Activated T-cell treated with anti-CD3 and anti-CD28 coated beads for 24 hours (primary cell): ENCODE measurements around the gene PDPK1.

ENCODE experiments used
- DNase-seq: peaks from one replicate; pipeline ENCODE4 v3.0.0-alpha.2; 2020; ENCODE audit warnings: low read depth

Gene PDPK1

DNA sequence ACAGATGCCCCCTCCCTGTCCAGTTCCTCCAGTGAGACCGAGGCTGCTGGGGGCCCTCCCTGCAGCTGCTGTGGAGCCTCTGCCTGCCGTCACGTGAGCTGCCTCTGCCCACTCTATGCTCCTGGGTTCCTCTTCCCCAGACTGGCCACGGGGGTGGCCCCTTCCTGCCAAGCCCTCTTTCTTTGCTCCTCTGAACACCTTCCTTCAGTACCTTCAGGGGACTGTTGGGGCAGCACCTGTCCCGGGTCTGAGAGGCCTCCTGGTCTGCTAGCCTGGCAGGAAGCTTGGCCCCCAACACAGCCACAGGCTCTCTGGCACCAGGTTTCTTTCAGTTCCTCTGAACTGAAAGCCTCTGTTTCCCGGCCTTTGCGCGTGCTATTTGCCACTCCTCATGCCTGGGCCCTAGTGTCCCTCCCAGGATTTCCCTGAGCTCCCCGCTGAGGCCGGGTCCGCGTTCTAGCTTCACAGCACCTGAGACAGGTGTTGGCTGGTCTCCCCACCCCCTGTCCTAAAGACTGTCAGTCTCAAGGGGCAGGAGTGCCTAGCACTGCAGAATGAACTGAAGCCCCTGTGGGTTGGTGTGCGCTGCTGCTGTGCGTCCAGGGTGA, 30.7 kb upstream of the PDPK1 start:
- no peak for DNase-seq

DNA sequence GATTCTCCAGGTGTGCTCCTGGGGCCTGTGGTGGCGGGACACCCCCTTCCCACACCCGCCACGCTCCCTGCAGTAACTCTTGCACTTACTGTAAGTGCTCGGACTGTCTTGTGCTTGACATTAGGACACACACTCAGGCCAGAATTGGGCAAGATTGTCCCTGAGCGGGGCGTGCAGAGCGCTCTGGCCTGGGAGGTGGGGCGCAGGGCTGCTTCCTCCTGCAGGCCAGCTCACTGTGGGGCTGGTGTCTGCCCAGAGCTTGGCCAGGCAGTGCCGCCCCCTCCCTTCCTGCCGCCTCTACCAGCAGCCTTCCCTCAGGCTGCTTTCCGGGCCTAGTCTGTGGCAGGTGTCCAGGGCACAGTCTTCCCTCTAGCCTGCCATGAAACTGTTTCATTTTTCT, 30.2 kb upstream of the PDPK1 start:
- DNase-seq: no peak

DNA sequence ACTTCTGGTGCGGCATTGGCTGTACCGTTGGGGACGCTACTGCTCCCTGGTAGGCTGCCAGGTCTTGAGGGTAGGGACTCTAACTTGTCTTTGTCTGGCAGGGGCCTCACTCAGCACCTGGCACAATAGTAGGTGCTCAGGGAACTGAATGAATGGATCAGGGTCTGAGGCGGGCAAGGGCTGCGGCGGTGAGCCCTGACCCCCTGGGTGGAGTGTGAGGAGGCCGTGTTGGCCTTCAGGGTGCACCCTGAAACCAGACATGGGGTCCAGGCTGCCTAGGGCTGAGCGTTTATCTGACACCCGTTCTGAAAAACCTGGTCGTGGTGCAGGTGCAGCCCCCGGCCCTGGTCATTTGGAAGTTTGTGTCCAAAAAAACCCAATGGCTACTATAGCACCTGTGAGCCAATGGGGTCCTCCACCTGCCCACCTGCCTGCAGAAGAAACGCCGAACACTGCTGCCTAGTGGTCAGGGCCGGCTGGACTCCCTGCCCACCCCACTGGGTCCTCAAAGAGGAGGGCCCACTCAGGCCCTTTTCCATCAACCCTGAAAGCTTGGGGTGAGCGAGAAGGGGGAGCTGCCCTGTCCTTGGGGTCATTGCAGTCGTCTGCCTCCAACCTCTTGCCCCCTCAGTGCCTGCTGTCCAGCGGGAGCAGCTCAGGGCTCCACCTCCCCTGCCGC, 29.0 kb upstream of the PDPK1 start:
- no peak for DNase-seq

DNA sequence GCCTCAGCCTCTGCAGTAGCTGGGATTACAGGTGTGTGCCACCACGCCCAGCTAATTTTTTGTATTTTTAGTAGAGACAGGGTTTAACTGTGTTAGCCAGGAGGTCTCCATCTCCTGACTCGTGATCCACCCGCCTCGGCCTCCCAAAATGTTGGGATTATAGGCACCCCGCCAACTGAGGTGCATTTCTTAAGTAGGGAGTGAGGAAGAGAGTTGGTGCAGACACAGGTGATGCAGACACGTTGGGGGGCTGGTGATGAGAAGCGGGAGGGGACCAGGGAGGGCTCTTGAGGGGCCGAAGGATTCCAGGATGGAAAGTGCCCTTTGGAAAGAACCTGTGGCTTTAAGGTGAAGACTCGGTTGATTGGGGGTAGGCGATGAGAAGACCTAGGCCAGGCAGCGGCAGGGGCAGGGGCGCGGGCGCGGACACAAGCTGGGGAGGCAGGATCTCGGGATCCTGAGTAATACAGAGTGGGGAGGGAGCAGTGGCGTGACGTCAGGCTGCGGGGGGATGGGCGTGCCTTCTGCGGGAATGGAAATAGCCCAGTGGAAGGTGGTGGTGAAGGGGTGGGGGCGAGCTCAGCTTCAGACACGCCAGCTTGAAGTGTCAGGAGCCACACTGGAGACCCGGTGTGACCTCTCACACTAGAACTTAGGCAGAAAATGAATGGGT, 26.6 kb upstream of the PDPK1 start:
- DNase-seq: no peak

DNA sequence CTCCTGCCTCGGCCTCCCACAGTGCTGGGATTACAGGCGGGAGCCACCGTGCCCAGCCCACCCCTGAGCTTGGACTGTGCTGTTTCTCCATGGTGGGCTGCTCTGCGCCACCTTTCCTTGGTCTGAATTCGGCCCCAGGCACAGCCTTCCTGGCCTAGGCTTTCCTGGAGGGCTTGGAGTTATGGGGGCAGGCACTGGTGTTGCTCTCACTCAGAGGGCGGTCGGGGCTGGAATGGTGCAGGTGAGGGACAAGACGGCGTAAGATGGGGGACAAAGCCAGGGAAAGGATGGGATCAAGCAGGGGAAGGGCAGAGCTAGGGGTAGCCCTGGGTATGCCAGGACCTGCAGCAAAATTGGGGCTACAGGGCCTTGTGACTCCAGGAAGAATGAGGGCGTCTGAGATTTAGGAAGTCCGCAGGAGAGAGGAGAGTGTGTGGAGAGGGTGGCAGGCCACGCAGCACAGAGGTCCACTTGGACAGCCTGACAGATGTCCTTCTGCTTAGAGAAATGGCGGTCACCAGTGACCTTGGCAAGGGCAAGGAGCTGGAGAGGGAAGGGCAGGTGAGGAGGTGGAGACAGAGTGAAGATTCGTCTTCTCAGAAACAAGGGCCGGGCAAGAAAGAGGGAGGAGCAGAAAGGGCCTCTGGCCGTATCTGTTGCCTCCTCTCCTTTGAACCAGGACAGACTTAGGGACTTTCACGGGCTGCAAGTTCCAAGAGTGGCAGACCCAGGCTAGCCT, 25.7 kb upstream of the PDPK1 start:
- DNase-seq: no peak

DNA sequence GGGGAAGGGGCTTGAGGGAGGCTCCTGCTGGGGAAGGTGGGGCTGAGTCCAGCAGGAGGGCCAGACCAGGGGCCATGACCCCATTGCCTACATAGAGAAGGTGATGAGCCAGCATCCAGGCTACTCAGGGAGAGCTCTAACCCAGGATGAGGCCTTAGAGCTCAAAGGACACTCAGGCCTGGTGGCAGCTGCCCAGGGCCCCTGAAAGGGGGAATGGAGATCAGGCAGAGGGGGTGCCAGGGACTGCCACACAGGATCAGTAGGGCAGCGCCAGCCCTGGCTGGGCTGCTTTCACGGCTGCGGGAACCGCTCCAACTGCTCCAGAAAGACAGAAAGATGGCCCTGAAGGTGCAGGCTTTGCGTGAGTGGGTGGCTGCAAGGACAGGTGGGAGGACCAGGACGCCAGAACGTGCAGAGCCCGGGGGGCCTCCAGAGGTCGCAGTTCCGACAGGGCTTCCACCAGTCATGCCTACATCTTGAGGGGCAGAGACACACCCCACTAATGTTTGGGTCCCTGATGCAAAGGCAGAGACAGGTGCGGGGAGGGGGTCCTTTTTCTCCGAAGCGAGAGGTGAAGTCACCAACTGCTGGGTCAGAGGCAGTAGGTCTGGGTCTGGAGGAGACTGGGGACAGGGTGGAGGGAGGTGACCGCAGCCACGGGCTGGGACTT, 25.0 kb upstream of the PDPK1 start:
- DNase-seq: no peak

DNA sequence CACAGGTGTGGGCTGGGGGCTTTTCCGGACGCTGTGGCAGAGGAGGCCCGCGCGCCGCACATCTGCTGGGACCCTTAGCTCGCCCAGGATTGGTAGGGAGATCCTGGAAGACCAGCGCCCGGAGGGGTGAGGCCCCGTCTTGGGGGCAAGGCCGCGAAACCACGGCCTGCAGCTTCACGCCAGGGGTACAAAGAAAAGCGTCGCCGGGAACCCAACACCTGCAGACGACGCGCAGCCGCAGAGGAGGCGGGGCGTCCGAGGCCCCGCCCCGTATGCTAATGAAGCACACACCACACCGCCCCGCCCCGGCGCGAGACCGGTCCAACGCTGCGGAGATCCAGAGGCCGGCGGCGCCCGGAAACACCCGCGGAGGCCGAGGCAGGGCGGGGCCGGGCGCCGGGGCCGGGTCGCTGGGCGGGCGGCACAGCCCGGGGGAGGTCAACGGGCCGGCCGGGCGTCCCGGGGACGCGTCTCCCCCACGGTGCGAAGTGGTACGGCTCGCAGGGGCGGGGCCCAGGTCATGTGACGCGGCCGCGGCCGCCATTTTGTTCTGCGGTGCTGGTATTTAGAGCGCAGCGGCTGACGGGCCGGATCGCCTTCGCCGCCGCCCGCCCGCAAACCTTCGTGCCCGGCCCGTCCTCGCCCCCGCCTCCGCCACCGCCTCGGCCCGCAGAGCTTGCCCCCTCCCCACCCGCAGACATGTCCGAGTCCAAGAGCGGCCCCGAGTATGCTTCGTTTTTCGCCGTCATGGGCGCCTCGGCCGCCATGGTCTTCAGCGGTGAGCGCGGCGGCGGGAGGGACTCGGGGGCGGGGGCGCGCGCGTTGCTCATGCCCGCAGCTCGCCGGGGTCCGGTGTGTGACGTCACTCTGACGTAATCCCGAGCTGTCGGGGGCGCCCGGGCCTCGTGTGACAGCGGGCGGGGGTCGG, 24.2 kb upstream of the PDPK1 start, which contains the start of gene ATP6V0C:
TSS of gene ATP6V0C (plus strand) at position 548 of the 928 bp plus-strand sequence. CDS start at position 700, 152 bp downstream.
- DNase-seq: peak; percentile 83

DNA sequence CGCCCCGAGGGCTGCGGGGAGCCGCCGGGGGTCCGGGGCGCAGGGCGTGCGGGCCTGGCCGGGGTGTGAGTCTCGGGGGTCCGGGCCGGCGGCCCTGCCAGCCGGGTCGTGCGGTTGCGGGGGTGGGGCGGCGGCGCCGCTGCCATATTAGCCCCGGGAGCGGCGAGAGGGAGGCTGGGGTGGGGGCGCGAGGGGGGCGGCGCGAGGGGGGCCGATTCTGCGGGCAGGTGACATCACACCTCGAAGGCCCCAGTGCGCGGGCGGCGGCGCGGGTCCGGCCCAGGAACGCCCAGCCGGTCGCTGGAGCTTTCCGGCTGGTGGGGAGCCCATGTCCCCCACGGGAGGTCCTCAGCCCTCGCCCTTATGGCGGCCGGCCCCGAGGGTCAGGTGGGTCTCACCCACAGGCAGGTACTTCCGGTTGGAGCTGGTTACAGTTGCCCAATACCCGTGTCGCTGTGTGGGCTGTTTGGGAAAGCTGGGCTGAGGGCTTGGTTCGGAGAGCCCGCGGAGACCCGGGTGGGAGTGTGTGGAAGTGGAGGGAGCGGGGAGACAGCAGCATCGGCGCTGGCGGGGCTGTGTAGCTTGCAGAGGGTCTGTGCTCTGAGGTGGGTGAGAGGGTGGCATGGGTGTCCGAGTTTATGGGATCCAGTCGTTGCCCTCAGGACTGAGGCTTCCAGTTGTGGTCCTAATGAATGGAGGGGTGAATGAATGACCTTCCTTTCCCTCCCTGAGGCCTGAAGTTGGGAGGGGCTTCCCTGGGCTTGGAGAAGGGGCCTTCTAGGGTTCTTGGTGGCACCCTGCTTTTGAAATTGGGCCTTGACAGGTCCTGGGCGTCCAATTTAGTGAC, 23.3 kb upstream of the PDPK1 start:
- no peak for DNase-seq

DNA sequence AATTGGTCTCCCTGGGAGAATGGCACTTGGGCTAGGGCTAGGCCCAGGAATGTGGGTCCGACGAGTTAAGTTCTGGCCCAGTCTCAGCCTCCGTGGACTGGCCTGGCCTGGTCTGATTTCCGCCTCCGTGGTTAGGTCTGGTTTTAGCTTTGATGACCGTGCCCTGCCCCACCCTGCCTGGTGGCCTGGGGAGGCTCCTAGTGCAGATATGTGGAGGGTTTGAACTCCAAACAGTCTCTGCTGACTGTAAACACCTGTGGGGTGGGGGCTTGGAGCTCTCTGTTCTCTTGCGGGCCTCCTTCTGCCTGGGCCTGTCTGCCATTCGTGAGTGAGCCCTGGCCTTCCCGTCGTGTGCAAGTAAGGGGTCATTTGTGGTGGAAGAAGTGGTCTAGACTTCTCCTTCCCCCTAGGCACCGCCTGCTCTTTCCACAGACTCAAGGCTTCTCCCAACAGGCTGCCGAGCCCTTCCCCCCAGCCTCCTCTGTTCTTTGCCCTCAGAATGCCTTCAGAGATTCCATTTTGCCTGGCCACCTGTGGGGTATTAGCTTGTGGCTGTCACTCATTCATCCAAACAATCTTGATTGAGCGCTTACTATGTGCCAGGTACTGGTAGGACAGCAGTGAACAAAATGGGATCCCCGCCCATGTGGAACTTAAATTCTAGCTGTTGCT, 22.5 kb upstream of the PDPK1 start:
- no peak for DNase-seq

DNA sequence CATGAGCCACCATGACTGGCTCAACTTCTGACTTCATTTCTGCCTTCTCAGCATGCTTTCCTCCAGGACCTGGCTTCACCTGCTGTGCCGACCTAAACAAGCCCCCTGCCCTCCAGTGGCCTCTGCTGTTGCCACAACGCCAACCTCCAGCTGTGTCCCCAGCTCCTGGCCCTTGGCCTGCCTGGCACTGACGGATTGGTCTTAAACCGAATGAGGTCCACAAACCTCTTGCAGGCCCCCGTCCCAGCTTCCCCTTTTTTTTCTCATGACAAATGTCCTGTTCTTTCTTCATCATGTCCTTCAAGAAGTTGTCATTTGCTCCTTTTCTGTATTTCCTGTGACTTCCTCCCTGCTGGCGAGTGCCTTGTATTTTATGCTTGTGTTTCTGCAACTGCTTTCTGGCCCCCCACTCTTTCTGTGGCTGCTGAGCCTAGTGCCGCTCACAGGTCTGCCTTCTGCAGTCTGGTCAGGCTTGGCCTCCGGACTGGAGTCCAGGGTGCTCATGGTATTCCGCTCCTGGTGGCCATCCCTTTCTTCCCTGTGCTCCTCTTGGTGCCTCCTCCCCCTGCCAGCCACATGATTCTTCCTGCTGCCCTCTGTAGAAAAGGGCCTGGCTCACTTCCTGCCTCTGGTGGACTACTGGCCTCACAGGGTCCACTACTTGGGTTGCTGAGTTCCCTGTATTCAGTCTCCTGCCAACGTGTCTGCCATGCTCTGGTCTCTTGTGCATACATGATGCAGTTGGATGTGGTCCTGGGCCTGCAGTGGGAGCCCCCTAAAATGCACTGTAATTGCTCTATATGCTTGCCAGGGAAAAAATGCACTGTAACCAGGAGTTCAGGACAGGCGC, 21.2 kb upstream of the PDPK1 start:
- no peak for DNase-seq

DNA sequence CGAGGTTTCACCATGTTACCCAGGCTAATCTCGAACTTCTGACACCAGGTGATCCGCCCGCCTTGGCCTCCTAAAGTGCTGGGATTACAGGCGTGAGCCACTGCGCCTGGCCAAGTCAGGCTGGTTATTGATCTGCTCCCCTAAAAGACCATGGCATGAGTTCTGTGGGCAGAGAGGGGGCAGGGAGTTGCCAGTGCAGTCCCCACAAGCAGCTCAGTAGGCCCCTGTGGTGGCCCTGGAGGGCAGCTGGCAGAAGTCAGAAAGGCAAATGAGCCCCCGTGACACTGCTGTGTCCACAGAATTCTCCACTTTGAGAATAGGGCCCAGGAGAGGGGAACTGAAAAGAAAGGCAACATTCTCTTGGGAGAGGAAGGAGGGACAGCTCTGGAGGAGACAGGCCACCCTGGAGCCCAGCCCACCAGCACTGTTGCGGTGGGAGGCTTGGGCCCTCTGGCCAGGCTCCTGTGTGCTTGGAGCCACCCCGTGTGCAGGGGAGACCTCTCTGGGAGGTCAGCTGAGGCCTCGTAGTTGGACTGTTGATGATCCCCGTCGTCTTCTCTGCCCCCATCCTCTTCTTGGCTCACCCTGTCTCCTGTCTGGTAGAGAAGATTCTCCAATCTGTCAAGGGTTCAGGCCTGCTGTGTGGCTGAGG, 19.7 kb upstream of the PDPK1 start:
- no peak for DNase-seq

DNA sequence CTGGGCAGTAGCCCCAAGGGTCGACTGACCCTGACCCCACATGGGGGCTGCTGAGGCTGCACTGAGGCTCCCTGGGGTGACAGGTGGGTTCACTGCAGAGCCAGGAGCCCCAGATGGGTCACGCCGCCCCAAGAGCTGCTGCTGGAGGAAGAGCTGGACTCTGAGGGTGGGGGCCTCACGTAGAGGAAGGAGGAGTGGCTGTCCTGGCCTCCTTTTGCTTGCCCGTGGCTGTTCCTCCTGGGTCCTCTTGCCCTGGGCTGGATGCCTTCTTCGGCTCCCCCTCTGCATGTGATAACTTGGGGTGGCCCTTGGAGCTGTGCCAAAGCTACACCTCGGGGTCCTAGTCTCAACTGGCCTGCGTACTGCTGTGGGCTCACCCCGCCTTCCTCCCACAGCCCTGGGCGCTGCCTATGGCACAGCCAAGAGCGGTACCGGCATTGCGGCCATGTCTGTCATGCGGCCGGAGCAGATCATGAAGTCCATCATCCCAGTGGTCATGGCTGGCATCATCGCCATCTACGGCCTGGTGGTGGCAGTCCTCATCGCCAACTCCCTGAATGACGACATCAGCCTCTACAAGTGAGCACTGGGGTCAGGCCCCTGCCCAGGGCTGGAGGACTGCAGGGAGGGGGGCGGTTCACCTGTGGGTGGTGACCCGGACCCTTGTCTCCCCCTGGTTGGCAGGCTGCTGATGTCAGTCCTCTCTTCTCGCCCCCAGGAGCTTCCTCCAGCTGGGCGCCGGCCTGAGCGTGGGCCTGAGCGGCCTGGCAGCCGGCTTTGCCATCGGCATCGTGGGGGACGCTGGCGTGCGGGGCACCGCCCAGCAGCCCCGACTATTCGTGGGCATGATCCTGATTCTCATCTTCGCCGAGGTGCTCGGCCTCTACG, 18.8 kb upstream of the PDPK1 start:
- DNase-seq: no peak

DNA sequence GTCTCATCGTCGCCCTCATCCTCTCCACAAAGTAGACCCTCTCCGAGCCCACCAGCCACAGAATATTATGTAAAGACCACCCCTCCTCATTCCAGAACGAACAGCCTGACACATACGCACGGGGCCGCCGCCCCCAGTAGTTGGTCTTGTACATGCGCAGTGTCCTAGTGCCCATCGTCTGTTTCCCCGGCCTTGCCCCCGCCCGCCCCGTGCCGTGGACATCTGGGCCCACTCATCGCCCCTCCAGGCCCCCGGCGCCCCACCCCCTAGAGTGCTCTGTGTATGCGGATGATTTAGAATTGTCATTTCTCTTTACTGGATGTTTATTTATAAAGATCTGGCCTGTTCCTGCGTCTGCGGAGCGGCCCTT, 18.1 kb upstream of the PDPK1 start:
- DNase-seq: no peak

DNA sequence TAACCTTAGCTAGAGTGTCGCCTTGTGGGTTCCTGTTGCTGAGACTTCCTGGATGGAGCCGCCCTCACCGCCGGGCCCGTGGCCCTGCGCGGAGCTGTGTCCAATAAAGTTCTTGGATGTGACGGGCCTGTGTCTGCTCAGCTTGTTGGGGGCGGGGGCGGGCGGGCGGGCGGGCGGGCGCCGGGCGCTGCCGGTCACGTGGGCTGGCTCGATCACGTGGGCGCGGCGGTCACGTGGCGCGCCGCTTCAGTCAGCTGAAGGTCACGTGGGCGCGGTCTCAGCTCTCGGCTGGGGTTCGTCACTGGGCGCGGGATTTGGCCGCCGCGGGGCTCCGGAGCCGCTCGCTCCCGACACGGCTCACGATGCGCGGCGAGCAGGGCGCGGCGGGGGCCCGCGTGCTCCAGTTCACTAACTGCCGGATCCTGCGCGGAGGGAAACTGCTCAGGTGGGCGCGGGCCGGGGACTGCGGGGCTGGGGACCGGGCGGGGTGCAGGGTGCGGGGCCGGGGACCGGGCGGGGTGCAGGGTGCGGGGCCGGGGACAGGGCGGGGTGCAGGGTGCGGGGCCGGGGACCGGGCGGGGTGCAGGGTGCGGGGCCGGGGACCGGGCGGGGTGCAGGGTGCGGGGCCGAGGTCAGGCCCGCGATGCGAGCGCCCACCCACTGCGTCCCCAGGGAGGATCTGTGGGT, 17.6 kb upstream of the PDPK1 start, which contains the start of gene AMDHD2:
TSS of gene AMDHD2 (plus strand) at position 275 of the 687 bp plus-strand sequence. CDS start at position 363, 88 bp downstream.
- peak; percentile 84 for DNase-seq

DNA sequence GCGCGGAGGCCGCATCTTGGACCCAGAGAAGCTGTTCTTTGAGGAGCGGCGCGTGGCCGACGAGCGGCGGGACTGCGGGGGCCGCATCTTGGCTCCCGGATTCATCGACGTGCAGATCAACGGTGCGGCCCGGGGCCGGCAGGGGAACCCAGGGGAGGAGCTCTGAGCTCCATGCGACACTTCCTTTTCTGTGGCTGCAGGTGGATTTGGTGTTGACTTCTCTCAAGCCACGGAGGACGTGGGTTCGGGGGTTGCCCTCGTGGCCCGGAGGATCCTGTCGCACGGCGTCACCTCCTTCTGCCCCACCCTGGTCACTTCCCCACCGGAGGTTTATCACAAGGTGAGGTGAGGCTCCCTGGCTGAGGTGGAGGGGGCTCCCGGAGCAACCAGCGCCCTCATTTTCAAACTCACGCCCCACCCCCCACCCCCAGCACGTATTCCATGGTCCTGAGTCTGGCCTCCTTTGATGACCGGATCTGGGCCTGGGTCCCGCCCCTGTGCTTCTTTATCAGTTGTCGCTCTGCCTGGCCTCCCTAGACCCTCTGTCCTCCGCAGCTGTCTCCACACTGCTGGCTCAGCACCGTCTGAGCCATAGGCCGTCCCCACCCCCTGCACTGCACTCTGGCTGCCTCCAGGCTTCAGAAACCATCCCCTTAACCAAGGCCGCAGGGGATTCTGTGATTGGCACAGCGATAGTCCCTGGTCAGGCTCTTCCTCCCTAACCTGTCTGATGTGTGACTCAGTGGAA, 16.9 kb upstream of the PDPK1 start:
- no peak for DNase-seq
